ENCODE measurements around the gene ZDHHC11B. TPM values are rescaled to one million over a fixed set of nuclear protein-coding genes. Genes with fewer than 3 reads are reported as not detected.
"Not testable (repeated sequence)": the region's sequence is repeated elsewhere in the genome, so short reads cannot be mapped to it uniquely, and the experiment has no call there.

ZDHHC11B gene
- total RNA-seq, 4 donors from 2014 or later, result 1.1 to 18.9 (median 2.4) TPM; not detected in 1

- Histone ChIP-seq H3K4me3 (peak overlapping the region; percentile 47 to 97 (median 90)), H3K27ac (peak overlapping the region in 2 of 4 donors; percentile 36 to 83), H3K4me1 (peaks cover 3 to 24% (median 17%) of the 10 kb centered on the region in 4 donors)
- in situ Hi-C loops (cut with MboI; ENCODE audit: low pct_ligation_motif_present in 1 of 4, low pct_unique_long_range_greater_than_20kb in 1 of 4, low sequenced_read_pairs in 3 of 4), result loop anchor here in 1 of 4 donors (5.0 kb wide), 1 partner anchor 88 kb away; no protein-coding TSS in a partner anchor
- H3K27me3 ChIP-seq; intact Hi-C loops (cut with DNase I; ENCODE audit: low total_unique reads); H3K9me3 ChIP-seq; DNase-seq; H3K36me3 ChIP-seq: not testable (repeated sequence)
- 0 to 3% methylated on average over 4 to 11 of the region's 43 CpGs for WGBS, 2 donors (ENCODE audit: low coverage in 1 of 2)
These were observed 714 bp upstream of the ZDHHC11B start for GRCh38 chr5:785181-785705.

- H3K36me3 ChIP-seq; intact Hi-C loops (cut with DNase I; ENCODE audit: low total_unique reads); H3K27me3 ChIP-seq; H3K9me3 ChIP-seq; in situ Hi-C loops (cut with MboI; ENCODE audit: low pct_ligation_motif_present in 1 of 4, low pct_unique_long_range_greater_than_20kb in 1 of 4, low sequenced_read_pairs in 3 of 4): not testable (repeated sequence)
- peaks cover 3 to 24% (median 17%) of the 10 kb centered on the region in 4 donors for H3K4me1 ChIP-seq
- peak overlapping the region; percentile 47 to 97 (median 90) for H3K4me3 ChIP-seq
- 1% methylated on average over 37 of the region's 43 CpGs; no CpG with 5 or more reads in 1 of the 2 donors for WGBS, 2 donors (ENCODE audit: low coverage in 1 of 2)
- peak; percentile 53 for DNase-seq
- peak overlapping the region; percentile 36 to 83 (median 72) for H3K27ac ChIP-seq
These were observed 575 bp downstream of the ZDHHC11B start for GRCh38 chr5:783881-784427.

- in situ Hi-C loops (cut with MboI; ENCODE audit: low pct_ligation_motif_present in 1 of 4, low pct_unique_long_range_greater_than_20kb in 1 of 4, low sequenced_read_pairs in 3 of 4); H3K9me3 ChIP-seq; H3K36me3 ChIP-seq; intact Hi-C loops (cut with DNase I; ENCODE audit: low total_unique reads); H3K27me3 ChIP-seq: not testable (repeated sequence)
- Histone ChIP-seq H3K27ac (peak overlapping the region in 3 of 4 donors; percentile 46 to 51 (median 50)), H3K4me1 (peaks cover 3 to 24% (median 17%) of the 10 kb centered on the region in 4 donors), H3K4me3 (peak overlapping the region in 3 of 4 donors; percentile 6 to 97 (median 42))
- DNase-seq, result peak; percentile 33
- 8% methylated on average over 6 of the region's 31 CpGs; no CpG with 5 or more reads in 1 of the 2 donors for WGBS, 2 donors (ENCODE audit: low coverage in 1 of 2)
These were observed 1.3 kb downstream of the ZDHHC11B start for GRCh38 chr5:783049-783802.

GRCh38 chr5:782356-782755, 2.2 kb downstream of the ZDHHC11B start:
- H3K27me3 ChIP-seq; H3K9me3 ChIP-seq; H3K27ac ChIP-seq; H3K36me3 ChIP-seq; in situ Hi-C loops (cut with MboI; ENCODE audit: low pct_ligation_motif_present in 1 of 4, low pct_unique_long_range_greater_than_20kb in 1 of 4, low sequenced_read_pairs in 3 of 4); intact Hi-C loops (cut with DNase I; ENCODE audit: low total_unique reads); H3K4me3 ChIP-seq; DNase-seq: not testable (repeated sequence)
- peaks cover 3 to 24% (median 17%) of the 10 kb centered on the region in 4 donors for H3K4me1 ChIP-seq
- WGBS, 2 donors (ENCODE audit: low coverage in 1 of 2), result no CpG with 5 or more reads among the region's 12 CpGs

- peaks cover 3 to 27% (median 17%) of the 10 kb centered on the region in 4 donors for H3K4me1 ChIP-seq
- 89 to 94% methylated on average over 5 to 17 of the region's 17 CpGs for WGBS, 2 donors (ENCODE audit: low coverage in 1 of 2)
- in situ Hi-C loops (cut with MboI; ENCODE audit: low pct_ligation_motif_present in 1 of 4, low pct_unique_long_range_greater_than_20kb in 1 of 4, low sequenced_read_pairs in 3 of 4); H3K9me3 ChIP-seq; H3K4me3 ChIP-seq; DNase-seq; intact Hi-C loops (cut with DNase I; ENCODE audit: low total_unique reads); H3K27ac ChIP-seq; H3K27me3 ChIP-seq; H3K36me3 ChIP-seq: not testable (repeated sequence)
These were observed 4.0 kb downstream of the ZDHHC11B start for GRCh38 chr5:780571-780970.

GRCh38 chr5:778967-779366, 5.6 kb downstream of the ZDHHC11B start:
- intact Hi-C loops (cut with DNase I; ENCODE audit: low total_unique reads); H3K27ac ChIP-seq; in situ Hi-C loops (cut with MboI; ENCODE audit: low pct_ligation_motif_present in 1 of 4, low pct_unique_long_range_greater_than_20kb in 1 of 4, low sequenced_read_pairs in 3 of 4); H3K36me3 ChIP-seq; H3K4me3 ChIP-seq; H3K27me3 ChIP-seq; H3K9me3 ChIP-seq; DNase-seq: not testable (repeated sequence)
- 94% methylated on average over 5 of the region's 9 CpGs; no CpG with 5 or more reads in 1 of the 2 donors for WGBS, 2 donors (ENCODE audit: low coverage in 1 of 2)
- H3K4me1 ChIP-seq, result peaks cover 0 to 14% (median 8%) of the 10 kb centered on the region in 4 donors

GRCh38 chr5:778421-778820, 6.1 kb downstream of the ZDHHC11B start:
- H3K4me3 ChIP-seq; H3K9me3 ChIP-seq; H3K36me3 ChIP-seq; DNase-seq; H3K4me1 ChIP-seq; in situ Hi-C loops (cut with MboI; ENCODE audit: low pct_ligation_motif_present in 1 of 4, low pct_unique_long_range_greater_than_20kb in 1 of 4, low sequenced_read_pairs in 3 of 4); intact Hi-C loops (cut with DNase I; ENCODE audit: low total_unique reads); H3K27ac ChIP-seq; H3K27me3 ChIP-seq: not testable (repeated sequence)
- WGBS, 2 donors (ENCODE audit: low coverage in 1 of 2), result 90% methylated on average over 2 of the region's 6 CpGs; no CpG with 5 or more reads in 1 of the 2 donors
